Thoracic aorta (tissue), 2 donors: ENCODE data around the gene ZNF524. TPM values are rescaled to one million over a fixed set of nuclear protein-coding genes. Genes with fewer than 3 reads are reported as not detected.

ENCODE experiments used
- ATAC-seq: fragments of 150-250 bp; one replicate; pipeline ENCODE4 v1.8.0; 2017; ENCODE audit warnings: low read depth; ENCODE audit not compliant: insufficient number of reproducible peaks, low FRiP score
- DNase-seq: peaks from one replicate; pipeline ENCODE4 v3.0.0-alpha.2; 2020; ENCODE audit warnings: low spot score
- H3K27ac ChIP-seq, 2 donors: fragments of 200-600 bp; sonication (generic); 1 replicate in 1 of 2; 2 replicates in 1 of 2; pipeline ENCODE4 v1.5.1; 2016; ENCODE audit warnings: mild to moderate bottlenecking in 2 of 2, moderate library complexity in 2 of 2
- H3K27me3 ChIP-seq: fragments of 200-600 bp; sonication (generic); replicated peaks from 2 replicates; pipeline ENCODE4 v1.6.0; 2016; ENCODE audit warnings: mild to moderate bottlenecking; ENCODE audit not compliant: insufficient read depth
- H3K36me3 ChIP-seq: fragments of 200-600 bp; sonication (generic); one replicate; pipeline ENCODE4 v1.5.1; 2016
- H3K4me1 ChIP-seq, 2 donors: fragments of 200-600 bp; sonication (generic); 1 replicate in 1 of 2; 2 replicates in 1 of 2; pipeline versions ENCODE4 v1.5.1 to v1.6.0; 2016; ENCODE audit warnings: low read depth in 2 of 2, mild to moderate bottlenecking in 1 of 2; ENCODE audit not compliant: control insufficient read depth in 1 of 2
- H3K4me3 ChIP-seq: fragments of 200-600 bp; sonication (generic); 2 replicates; pipeline ENCODE4 v1.5.1; 2016; ENCODE audit warnings: mild to moderate bottlenecking
- H3K9me3 ChIP-seq: fragments of 200-600 bp; sonication (generic); 2 replicates; pipeline ENCODE4 v1.5.1; 2016
- total RNA-seq, 2 donors: library from RNA; depleted of rRNA; stranded (reverse); fragments of >200 nt; gene quantifications; one replicate each; pipeline versions ENCODE4 v1.1.0 to v1.2.3, GENCODE V29; 2016
- TF ChIP-seq, protein P1 (sequence below): fragments of 200-600 bp; sonication (generic); IDR thresholded peaks from one replicate; pipeline ENCODE4 v1.5.1; 2019; ENCODE audit warnings: antibody characterized with exemption

ZNF524 gene
- total RNA-seq, 2 donors from 2014 or later: 21.7 to 26.4 TPM

DNA sequence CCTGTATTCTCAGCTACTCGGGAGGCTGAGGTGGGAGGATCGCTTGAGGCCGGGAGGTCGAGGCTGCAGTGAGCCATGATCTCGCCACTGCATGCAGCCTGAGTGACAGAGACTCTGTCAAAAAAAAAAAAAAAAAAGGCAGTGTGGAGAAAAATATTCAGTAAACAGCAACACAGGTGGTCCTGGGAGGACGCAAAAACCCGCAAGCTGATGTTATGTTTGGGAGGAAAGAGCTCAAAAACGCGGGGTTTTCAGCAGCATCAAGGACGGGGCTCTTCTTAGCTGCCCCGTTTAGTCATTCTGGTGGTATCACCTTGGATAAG, 24.9 kb downstream of the ZNF524 start:
- ATAC-seq (no peak), DNase-seq (no peak)
- peak overlapping the region; percentile 94 for H3K4me3 ChIP-seq
- peak overlapping the region in 1 of 2 donors; percentile 93 for H3K27ac ChIP-seq
- no peaks in the 10 kb centered on the region for H3K9me3 ChIP-seq
- peaks cover 0 to 6% of the 10 kb centered on the region in 2 donors for H3K4me1 ChIP-seq
- no peaks in the 10 kb centered on the region for H3K27me3 ChIP-seq
- TF ChIP-seq, protein P1, sequence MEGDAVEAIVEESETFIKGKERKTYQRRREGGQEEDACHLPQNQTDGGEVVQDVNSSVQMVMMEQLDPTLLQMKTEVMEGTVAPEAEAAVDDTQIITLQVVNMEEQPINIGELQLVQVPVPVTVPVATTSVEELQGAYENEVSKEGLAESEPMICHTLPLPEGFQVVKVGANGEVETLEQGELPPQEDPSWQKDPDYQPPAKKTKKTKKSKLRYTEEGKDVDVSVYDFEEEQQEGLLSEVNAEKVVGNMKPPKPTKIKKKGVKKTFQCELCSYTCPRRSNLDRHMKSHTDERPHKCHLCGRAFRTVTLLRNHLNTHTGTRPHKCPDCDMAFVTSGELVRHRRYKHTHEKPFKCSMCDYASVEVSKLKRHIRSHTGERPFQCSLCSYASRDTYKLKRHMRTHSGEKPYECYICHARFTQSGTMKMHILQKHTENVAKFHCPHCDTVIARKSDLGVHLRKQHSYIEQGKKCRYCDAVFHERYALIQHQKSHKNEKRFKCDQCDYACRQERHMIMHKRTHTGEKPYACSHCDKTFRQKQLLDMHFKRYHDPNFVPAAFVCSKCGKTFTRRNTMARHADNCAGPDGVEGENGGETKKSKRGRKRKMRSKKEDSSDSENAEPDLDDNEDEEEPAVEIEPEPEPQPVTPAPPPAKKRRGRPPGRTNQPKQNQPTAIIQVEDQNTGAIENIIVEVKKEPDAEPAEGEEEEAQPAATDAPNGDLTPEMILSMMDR: no peak
- no peaks in the 10 kb centered on the region for H3K36me3 ChIP-seq

DNA sequence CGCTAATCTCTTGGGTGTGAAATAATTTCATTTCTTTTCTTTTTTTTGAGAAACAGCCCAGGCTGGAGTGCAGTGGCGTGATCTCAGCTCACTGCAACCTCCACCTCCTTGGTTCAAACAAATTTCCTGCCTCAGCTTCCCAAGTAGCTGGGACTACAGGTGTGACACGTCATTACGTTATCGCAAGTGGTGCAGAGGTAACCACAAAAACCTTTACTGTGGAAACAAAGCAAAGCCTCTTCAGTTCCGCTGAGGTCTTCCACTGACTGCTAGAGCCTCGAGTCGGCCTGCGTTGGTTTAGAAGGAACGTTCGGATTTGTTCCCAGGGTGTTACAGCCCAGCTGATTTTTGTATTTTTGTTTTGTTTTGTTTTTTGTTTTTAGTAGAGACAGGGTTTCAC, 26.3 kb downstream of the ZNF524 start:
- Histone ChIP-seq H3K4me1 (peaks cover 0 to 6% of the 10 kb centered on the region in 2 donors), H3K36me3 (no peaks in the 10 kb centered on the region), H3K9me3 (no peaks in the 10 kb centered on the region), H3K4me3 (no peak overlapping the region), H3K27ac (no peak overlapping the region), H3K27me3 (no peaks in the 10 kb centered on the region)
- TF ChIP-seq, protein P1: no peak
- DNase-seq (no peak), ATAC-seq (no peak)

DNA sequence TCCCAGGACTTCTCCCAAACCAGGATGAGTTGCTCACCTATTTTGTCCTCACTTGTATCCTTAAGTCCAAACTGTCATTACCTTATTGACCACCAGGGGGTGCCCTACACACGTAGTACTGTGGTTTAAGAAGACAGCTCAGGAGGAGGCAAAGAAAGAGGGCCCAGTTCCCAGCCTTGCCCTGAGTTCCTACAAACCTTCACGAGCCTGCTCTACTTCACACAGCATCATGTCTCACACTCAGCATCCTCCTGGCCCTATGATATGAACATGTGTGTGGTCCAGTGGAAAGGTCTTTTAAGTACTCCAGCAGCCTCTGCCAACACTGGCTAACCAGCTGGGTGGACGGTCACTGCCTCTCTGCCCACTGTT, 32.4 kb downstream of the ZNF524 start:
- Histone ChIP-seq H3K4me3 (no peak overlapping the region), H3K27me3 (no peaks in the 10 kb centered on the region), H3K9me3 (no peaks in the 10 kb centered on the region), H3K36me3 (no peaks in the 10 kb centered on the region), H3K4me1 (peaks cover 23 to 32% of the 10 kb centered on the region in 2 donors), H3K27ac (peak overlapping the region in 1 of 2 donors; percentile 27)
- ATAC-seq (no peak), DNase-seq (peak; percentile 97)
- TF ChIP-seq, protein P1: peak; percentile 86

DNA sequence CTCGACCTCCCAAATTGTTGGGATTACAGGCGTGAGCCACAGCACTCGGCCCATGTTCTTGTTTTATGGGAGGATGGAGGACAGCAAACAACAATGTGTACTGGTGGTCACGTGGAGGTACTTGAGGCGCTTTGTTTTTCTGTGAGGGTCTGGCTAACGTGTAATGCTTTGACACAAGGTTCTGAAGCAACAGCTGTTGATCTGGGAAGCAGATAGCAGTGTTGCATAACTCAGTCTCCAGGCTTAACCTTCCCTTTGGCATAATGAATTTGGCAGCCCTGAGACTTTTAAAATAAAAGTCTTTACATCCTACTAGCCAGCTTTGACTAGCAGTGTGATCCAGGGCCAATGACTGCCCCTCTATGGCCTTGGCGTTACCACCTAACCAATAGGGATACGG, 33.8 kb downstream of the ZNF524 start:
- H3K27ac ChIP-seq: no peak overlapping the region
- peaks cover 32 to 40% of the 10 kb centered on the region in 2 donors for H3K4me1 ChIP-seq
- no peak for ATAC-seq

DNA sequence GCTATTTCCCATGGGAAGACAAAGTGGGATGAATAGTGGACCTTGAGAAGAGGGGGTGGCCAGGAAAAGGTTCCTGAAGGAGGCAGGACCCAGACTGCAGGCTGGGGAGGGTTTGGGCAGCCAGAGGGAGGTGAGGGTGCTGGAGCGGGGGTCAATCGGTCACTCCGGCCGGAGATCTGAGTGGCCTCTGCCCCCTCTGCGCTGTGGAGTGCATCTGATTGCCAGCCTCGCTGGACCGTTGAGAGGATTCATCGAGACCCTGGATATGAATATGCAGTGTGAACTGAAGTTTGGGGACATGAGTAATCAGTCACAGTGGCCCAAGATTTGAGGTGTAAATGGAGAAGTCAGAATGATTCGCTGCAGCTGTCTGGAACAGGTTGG, 35.2 kb downstream of the ZNF524 start:
- TF ChIP-seq, protein P1: no peak
- Histone ChIP-seq H3K27ac (peak overlapping the region; percentile 100), H3K4me1 (peaks cover 43 to 54% of the 10 kb centered on the region in 2 donors), H3K27me3 (no peaks in the 10 kb centered on the region), H3K4me3 (peak overlapping the region; percentile 100), H3K9me3 (no peaks in the 10 kb centered on the region), H3K36me3 (peaks cover 4% of the 10 kb centered on the region)
- DNase-seq (no peak), ATAC-seq (no peak)

More for the DNA sequence above, 33.8 kb downstream of the ZNF524 start:
- TF ChIP-seq, protein P1: no peak
- no peak for DNase-seq
- Histone ChIP-seq H3K27me3 (no peaks in the 10 kb centered on the region), H3K4me3 (no peak overlapping the region), H3K36me3 (peaks cover 4% of the 10 kb centered on the region), H3K9me3 (no peaks in the 10 kb centered on the region)
